HG03378 (cell line): ENCODE measurements around the gene TBC1D3L.
"Not testable (repeated sequence)": the region's sequence is repeated elsewhere in the genome, so short reads cannot be mapped to it uniquely, and the experiment has no call there.

Experiments used
- ATAC-seq: cut with Tn5 transposase; IDR thresholded peaks from one replicate; pipeline ENCODE4 v1.9.1; 2021; ENCODE audit warnings: mild to moderate bottlenecking, moderate library complexity; ENCODE audit not compliant: unreplicated experiment

TBC1D3L gene

DNA sequence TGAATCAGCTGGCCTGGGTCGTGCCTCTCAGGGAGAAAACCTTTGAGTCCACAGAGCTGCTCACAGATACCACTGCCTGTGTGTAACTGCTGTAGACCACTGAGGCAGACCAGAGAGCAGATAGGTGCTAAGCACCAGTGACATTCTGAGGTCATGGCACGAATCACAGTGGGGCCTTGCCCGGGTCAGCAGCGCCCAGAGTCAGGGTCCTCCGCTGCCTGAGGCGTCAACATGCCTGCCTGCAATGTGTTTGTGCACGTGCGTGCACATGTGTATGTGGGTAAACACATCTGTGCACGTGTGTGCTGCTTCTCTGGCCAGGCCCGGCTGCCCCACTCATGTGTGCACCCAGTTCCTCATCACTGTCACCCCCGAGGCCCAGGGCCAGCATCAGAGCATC lies at the start of gene TBC1D3L:
TBC1D3L (minus strand) TSS at position 101 of the 400 bp plus-strand sequence. CDS start 1,540 bp downstream, outside the sequence.
- ATAC-seq = not testable (repeated sequence)

DNA sequence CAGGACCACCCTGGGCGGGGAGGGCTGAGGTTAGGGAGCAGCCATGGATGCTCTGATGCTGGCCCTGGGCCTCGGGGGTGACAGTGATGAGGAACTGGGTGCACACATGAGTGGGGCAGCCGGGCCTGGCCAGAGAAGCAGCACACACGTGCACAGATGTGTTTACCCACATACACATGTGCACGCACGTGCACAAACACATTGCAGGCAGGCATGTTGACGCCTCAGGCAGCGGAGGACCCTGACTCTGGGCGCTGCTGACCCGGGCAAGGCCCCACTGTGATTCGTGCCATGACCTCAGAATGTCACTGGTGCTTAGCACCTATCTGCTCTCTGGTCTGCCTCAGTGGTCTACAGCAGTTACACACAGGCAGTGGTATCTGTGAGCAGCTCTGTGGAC lies 14.8 kb upstream of the TBC1D3L start, which contains the start of gene TBC1D3D:
TBC1D3D (plus strand) TSS at position 301 of the 400 bp plus-strand sequence. CDS start 1,585 bp downstream, outside the sequence.
- not testable (repeated sequence) for ATAC-seq
